Measurements from ENCODE around the gene CDC42EP2.
"Not testable (repeated sequence)": the region's sequence is repeated elsewhere in the genome, so short reads cannot be mapped to it uniquely, and the experiment has no call there.

Gene CDC42EP2

GRCh38 chr11:65323813-65324212, 9.1 kb downstream of the CDC42EP2 start:
- no peak overlapping the region for H3K4me3 Mint-ChIP-seq
- no peak for ATAC-seq
- no peaks in the 10 kb centered on the region for H3K36me3 Mint-ChIP-seq
- H3K4me1 Mint-ChIP-seq, result no peaks in the 10 kb centered on the region
- H3K27me3 Mint-ChIP-seq, result peaks cover 28% of the 10 kb centered on the region
- H3K27ac Mint-ChIP-seq, result no peak overlapping the region
- H3K9me3 Mint-ChIP-seq, result no peaks in the 10 kb centered on the region

- H3K27ac Mint-ChIP-seq, result no peak overlapping the region
- H3K36me3 Mint-ChIP-seq, result no peaks in the 10 kb centered on the region
- no peak for ATAC-seq
- H3K27me3 Mint-ChIP-seq, result peaks cover 28% of the 10 kb centered on the region
- H3K4me1 Mint-ChIP-seq, result peaks cover 11% of the 10 kb centered on the region
- no peaks in the 10 kb centered on the region for H3K9me3 Mint-ChIP-seq
- H3K4me3 Mint-ChIP-seq, result no peak overlapping the region
Measured at GRCh38 chr11:65325435-65325834, 10.8 kb downstream of the CDC42EP2 start.

DNA sequence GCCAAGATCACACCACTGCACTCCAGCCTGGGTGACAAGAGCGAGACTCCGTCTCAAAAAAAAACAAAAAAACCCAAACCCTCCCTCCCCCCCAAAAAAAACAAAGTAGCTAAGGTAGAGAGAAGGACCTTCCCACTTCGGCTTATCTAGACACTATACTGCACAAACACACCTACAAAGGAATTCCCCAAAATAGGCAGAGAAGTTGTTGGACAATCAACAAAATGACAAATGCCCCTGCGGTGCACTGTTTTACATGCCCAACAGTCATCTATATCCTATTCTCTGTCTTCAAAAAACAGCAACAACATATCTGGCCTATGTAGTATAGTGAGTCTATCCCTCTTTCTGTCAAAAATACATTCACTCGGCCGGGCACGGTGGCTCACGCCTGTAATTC, 12.4 kb downstream of the CDC42EP2 start:
- Mint-ChIP-seq H3K27ac (no peak overlapping the region), H3K36me3 (no peaks in the 10 kb centered on the region), H3K9me3 (no peaks in the 10 kb centered on the region), H3K4me1 (peaks cover 11% of the 10 kb centered on the region), H3K4me3 (no peak overlapping the region), H3K27me3 (peaks cover 16% of the 10 kb centered on the region)
- ATAC-seq, result no peak

DNA sequence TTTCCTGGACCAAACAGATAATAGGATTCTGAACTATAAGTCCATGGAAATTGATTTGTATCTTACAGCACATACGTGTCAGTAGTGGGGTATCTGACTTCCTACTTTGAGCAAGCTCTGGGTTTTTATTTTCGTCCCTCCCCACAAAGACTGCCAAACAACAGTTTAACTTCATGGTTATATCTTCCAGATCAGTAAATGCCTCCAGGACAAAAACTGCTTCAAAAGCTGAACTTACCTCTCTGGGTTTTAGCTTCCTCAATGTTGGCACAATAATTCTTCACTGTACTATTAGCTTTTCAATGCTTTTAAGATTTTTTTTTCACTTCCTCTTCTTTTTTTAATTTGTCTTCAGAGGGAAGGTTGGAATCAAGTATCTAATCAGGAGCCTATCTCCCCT, 14.8 kb downstream of the CDC42EP2 start:
- no peaks in the 10 kb centered on the region for H3K27me3 Mint-ChIP-seq
- no peak for ATAC-seq
- peak overlapping the region; percentile 71 for H3K4me3 Mint-ChIP-seq

GRCh38 chr11:65329944-65330403, 15.3 kb downstream of the CDC42EP2 start:
- Mint-ChIP-seq H3K27ac (peak overlapping the region; percentile 91), H3K9me3 (no peaks in the 10 kb centered on the region), H3K36me3 (no peaks in the 10 kb centered on the region), H3K4me3 (peak overlapping the region; percentile 71), H3K27me3 (no peaks in the 10 kb centered on the region), H3K4me1 (peaks cover 18% of the 10 kb centered on the region)
- peak; percentile 54 for ATAC-seq

More for the DNA sequence above, 14.8 kb downstream of the CDC42EP2 start:
- H3K4me1 Mint-ChIP-seq, result peaks cover 13% of the 10 kb centered on the region
- H3K9me3 Mint-ChIP-seq, result no peaks in the 10 kb centered on the region
- H3K27ac Mint-ChIP-seq, result peak overlapping the region; percentile 91
- H3K36me3 Mint-ChIP-seq, result no peaks in the 10 kb centered on the region

GRCh38 chr11:65330544-65330943, 15.9 kb downstream of the CDC42EP2 start:
- Mint-ChIP-seq H3K36me3 (no peaks in the 10 kb centered on the region), H3K27me3 (no peaks in the 10 kb centered on the region), H3K4me3 (no peak overlapping the region), H3K4me1 (peaks cover 24% of the 10 kb centered on the region), H3K9me3 (no peaks in the 10 kb centered on the region), H3K27ac (no peak overlapping the region)
- ATAC-seq, result no peak

- H3K27me3 Mint-ChIP-seq, H3K36me3 Mint-ChIP-seq, H3K4me3 Mint-ChIP-seq, H3K9me3 Mint-ChIP-seq, ATAC-seq, H3K27ac Mint-ChIP-seq: not testable (repeated sequence)
- peaks cover 28% of the 10 kb centered on the region for H3K4me1 Mint-ChIP-seq
Measured at GRCh38 chr11:65332591-65332990, 17.9 kb downstream of the CDC42EP2 start.

DNA sequence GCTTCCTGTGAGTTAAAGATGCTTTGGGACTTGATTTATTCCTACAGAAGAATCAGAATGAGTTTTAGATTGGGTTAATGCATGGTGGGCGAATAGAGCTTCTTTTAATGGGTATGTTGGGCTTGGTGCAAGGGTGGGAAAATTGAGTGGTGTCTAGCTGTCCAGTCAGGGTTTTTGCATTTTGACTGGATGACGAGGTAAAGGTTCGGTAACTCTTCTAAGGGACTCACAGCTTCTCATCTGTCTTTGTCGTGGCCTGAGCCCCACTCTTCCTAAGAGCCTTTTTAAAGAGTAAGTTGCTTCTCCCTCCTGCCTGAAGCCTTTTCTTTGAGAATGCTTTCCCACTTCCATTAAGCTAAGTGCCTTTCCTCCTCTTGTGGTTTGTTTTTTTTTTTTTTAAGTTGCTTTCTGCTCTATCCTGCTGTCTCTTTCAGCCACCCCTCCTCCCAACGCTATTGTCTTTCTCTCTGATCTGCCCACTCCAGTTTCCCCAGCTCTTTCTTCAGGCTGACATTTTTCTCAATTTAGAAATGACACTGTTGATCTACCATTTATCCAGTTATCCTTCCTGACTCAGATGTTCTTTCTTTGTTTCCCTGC, 20.1 kb downstream of the CDC42EP2 start:
- no peaks in the 10 kb centered on the region for H3K9me3 Mint-ChIP-seq
- H3K27ac Mint-ChIP-seq, result peak overlapping the region; percentile 89
- peaks cover 40% of the 10 kb centered on the region for H3K4me1 Mint-ChIP-seq
- H3K27me3 Mint-ChIP-seq, result no peaks in the 10 kb centered on the region
- H3K4me3 Mint-ChIP-seq, result peak overlapping the region; percentile 89
- H3K36me3 Mint-ChIP-seq, result peaks cover 9% of the 10 kb centered on the region
- ATAC-seq, result no peak

GRCh38 chr11:65338676-65339075, 24.0 kb downstream of the CDC42EP2 start:
- Mint-ChIP-seq H3K4me3 (no peak overlapping the region), H3K36me3 (peaks cover 37% of the 10 kb centered on the region), H3K27ac (no peak overlapping the region), H3K9me3 (no peaks in the 10 kb centered on the region), H3K27me3 (no peaks in the 10 kb centered on the region), H3K4me1 (peaks cover 37% of the 10 kb centered on the region)
- ATAC-seq, result no peak

DNA sequence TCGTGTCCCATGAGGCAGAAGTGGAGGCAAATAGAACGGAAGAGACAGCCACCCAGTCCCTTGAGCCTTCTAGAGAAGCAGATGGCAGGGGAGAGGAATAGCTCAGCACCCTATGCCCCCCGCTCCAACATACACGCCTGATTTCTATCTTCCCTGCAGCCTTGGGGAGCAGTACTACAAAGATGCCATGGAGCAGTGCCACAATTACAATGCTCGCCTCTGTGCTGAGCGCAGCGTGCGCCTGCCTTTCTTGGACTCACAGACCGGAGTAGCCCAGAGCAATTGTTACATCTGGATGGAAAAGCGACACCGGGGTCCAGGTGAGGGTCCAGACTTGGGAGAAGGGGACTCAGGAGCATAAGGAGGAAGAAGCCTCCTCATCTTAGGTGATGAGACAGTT, 25.6 kb downstream of the CDC42EP2 start:
- Mint-ChIP-seq H3K4me1 (peaks cover 27% of the 10 kb centered on the region), H3K27ac (peak overlapping the region; percentile 48), H3K4me3 (no peak overlapping the region), H3K9me3 (no peaks in the 10 kb centered on the region), H3K36me3 (peaks cover 52% of the 10 kb centered on the region), H3K27me3 (no peaks in the 10 kb centered on the region)
- ATAC-seq, result no peak

DNA sequence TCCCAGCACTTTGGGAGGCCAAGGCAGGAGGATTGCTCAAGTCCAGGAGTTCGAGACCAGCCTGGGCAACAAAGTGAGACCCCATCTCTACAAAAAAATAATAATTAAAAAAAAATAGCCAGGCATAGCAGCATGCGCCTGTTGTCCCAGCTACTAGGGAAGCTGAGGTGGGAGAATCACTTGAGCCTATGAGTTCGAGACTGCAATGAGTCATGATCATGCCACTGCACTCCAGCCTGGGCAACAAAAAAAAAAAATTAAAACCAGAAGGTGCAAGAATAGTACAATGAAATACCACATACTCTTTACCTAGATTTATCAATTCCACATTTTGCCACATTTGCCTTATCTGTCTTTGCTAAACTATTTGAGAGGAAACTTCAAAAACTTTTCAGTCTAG, 27.2 kb downstream of the CDC42EP2 start:
- ATAC-seq, result no peak
- H3K27me3 Mint-ChIP-seq, result no peaks in the 10 kb centered on the region
- H3K4me1 Mint-ChIP-seq, result peaks cover 19% of the 10 kb centered on the region
- H3K36me3 Mint-ChIP-seq, result peaks cover 68% of the 10 kb centered on the region
- no peaks in the 10 kb centered on the region for H3K9me3 Mint-ChIP-seq
- H3K4me3 Mint-ChIP-seq, result no peak overlapping the region
- H3K27ac Mint-ChIP-seq, result no peak overlapping the region

- Mint-ChIP-seq H3K36me3 (peaks cover 31% of the 10 kb centered on the region), H3K4me1 (peaks cover 23% of the 10 kb centered on the region), H3K4me3 (no peak overlapping the region), H3K9me3 (no peaks in the 10 kb centered on the region), H3K27ac (no peak overlapping the region), H3K27me3 (no peaks in the 10 kb centered on the region)
- no peak for ATAC-seq
Measured at GRCh38 chr11:65351511-65351910, 36.8 kb downstream of the CDC42EP2 start.

GRCh38 chr11:65352783-65353182, 38.1 kb downstream of the CDC42EP2 start:
- H3K27ac Mint-ChIP-seq, result no peak overlapping the region

DNA sequence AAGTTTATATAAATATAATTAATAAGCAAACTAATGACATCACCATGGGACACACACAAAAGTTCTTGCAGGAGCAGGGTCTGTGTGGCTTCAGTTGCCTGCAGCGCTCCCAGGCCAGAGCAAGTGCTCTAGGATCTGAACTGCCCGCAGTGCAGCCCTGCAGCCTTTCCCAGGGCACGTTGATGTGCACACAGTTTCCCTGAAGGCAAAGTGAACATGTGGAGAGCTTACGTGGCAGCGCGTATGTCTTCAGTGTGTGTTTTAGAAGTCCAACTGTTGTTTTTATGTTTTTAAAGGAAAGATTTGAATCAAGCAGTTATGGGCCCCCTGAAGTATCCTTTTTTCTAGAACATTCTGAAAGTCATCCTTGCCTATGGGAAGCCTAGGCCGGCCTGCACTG, 38.7 kb downstream of the CDC42EP2 start:
- no peaks in the 10 kb centered on the region for H3K9me3 Mint-ChIP-seq
- no peak overlapping the region for H3K27ac Mint-ChIP-seq
- H3K4me3 Mint-ChIP-seq, result peak overlapping the region; percentile 30
- peaks cover 21% of the 10 kb centered on the region for H3K36me3 Mint-ChIP-seq
- H3K27me3 Mint-ChIP-seq, result no peaks in the 10 kb centered on the region
- no peak for ATAC-seq
- H3K4me1 Mint-ChIP-seq, result peaks cover 29% of the 10 kb centered on the region

More at GRCh38 chr11:65352783-65353182, 38.1 kb downstream of the CDC42EP2 start:
- ATAC-seq, result no peak
- Mint-ChIP-seq H3K36me3 (peaks cover 26% of the 10 kb centered on the region), H3K4me3 (no peak overlapping the region), H3K9me3 (no peaks in the 10 kb centered on the region), H3K27me3 (no peaks in the 10 kb centered on the region), H3K4me1 (peaks cover 24% of the 10 kb centered on the region)

- Mint-ChIP-seq H3K27ac (no peak overlapping the region), H3K4me1 (peaks cover 29% of the 10 kb centered on the region), H3K9me3 (no peaks in the 10 kb centered on the region), H3K4me3 (peak overlapping the region; percentile 30), H3K27me3 (no peaks in the 10 kb centered on the region), H3K36me3 (peaks cover 16% of the 10 kb centered on the region)
- ATAC-seq, result no peak
Measured at GRCh38 chr11:65353900-65354264, 39.2 kb downstream of the CDC42EP2 start.

GRCh38 chr11:65354265-65355012, 39.8 kb downstream of the CDC42EP2 start, which contains the start of gene TIGD3:
TIGD3 (plus strand) TSS chr11:65354751; CDS start chr11:65355809, 1,058 bp downstream.
- H3K4me1 Mint-ChIP-seq, result peaks cover 29% of the 10 kb centered on the region
- ATAC-seq, result peak; percentile 98
- H3K36me3 Mint-ChIP-seq, result peaks cover 15% of the 10 kb centered on the region
- H3K9me3 Mint-ChIP-seq, result no peaks in the 10 kb centered on the region
- no peaks in the 10 kb centered on the region for H3K27me3 Mint-ChIP-seq
- peak within 1 kb of the TSS; percentile 94 for H3K4me3 Mint-ChIP-seq
- peak within 1 kb of the TSS; percentile 87 for H3K27ac Mint-ChIP-seq
